HCT116 (cell line): Measurements from ENCODE around the gene MYLK.

Experiments used
- EZH2 ChIP-seq: fragments of 200-600 bp; sonication (generic); IDR thresholded peaks from 2 replicates; pipeline ENCODE4 v1.6.1; 2017; ENCODE audit warnings: antibody characterized with exemption, mixed run types
- JUND ChIP-seq: IDR thresholded peaks from 2 replicates; pipeline ENCODE4 v1.6.1; 2012
- POLR2A ChIP-seq: IDR thresholded peaks from 2 replicates; pipeline ENCODE4 v1.7.0; 2011; ENCODE audit warnings: borderline replicate concordance; ENCODE audit not compliant: insufficient read depth, insufficient read length; ENCODE audit errors: extremely low read depth
- POLR2AphosphoS5 ChIP-seq: IDR thresholded peaks from 2 replicates; pipeline ENCODE4 v1.6.1; 2011; ENCODE audit warnings: mild to moderate bottlenecking, low read depth, low read length, moderate library complexity
- REST ChIP-seq: IDR thresholded peaks from 2 replicates; pipeline ENCODE4 v1.6.1; 2012; ENCODE audit warnings: low read depth
- SP1 ChIP-seq: IDR thresholded peaks from 2 replicates; pipeline ENCODE4 v1.6.1; 2012; ENCODE audit warnings: low read depth
- SRF ChIP-seq: IDR thresholded peaks from 2 replicates; pipeline ENCODE4 v1.6.1; 2012; ENCODE audit warnings: low read depth
- TCF7L2 ChIP-seq: IDR thresholded peaks from 2 replicates; pipeline ENCODE4 v1.7.0; 2011; ENCODE audit warnings: borderline replicate concordance, inconsistent platforms; ENCODE audit not compliant: insufficient read depth, insufficient read length; ENCODE audit errors: extremely low read depth
- ZNF274 ChIP-seq: fragments of 200-500 bp; sonication (Bioruptor generic); IDR thresholded peaks from 2 replicates; pipeline ENCODE4 v1.6.1; 2014; ENCODE audit warnings: mild to moderate bottlenecking, low read depth, low read length, inconsistent platforms
- TF ChIP-seq, protein P1 (sequence below), 3 experiments: fragments of 200-600 bp in 1 of 3; sonication (generic) in 1 of 3; IDR thresholded peaks in 2 of 3; conservative IDR thresholded peaks in 1 of 3; 2 replicates each; pipeline ENCODE4 v1.5.1; 2012 to 2017; ENCODE audit warnings: low read depth in 2 of 3, low read length in 2 of 3, antibody characterized with exemption in 1 of 3, borderline replicate concordance in 1 of 3, control low read depth in 1 of 3, mild to moderate bottlenecking in 1 of 3, mixed read lengths in 1 of 3, mixed run types in 1 of 3, moderate library complexity in 1 of 3; ENCODE audit not compliant: insufficient read depth in 1 of 3
- TF ChIP-seq, protein P2 (sequence below): IDR thresholded peaks from 2 replicates; pipeline ENCODE4 v1.6.1; 2012

- TF ChIP-seq, protein P1, sequence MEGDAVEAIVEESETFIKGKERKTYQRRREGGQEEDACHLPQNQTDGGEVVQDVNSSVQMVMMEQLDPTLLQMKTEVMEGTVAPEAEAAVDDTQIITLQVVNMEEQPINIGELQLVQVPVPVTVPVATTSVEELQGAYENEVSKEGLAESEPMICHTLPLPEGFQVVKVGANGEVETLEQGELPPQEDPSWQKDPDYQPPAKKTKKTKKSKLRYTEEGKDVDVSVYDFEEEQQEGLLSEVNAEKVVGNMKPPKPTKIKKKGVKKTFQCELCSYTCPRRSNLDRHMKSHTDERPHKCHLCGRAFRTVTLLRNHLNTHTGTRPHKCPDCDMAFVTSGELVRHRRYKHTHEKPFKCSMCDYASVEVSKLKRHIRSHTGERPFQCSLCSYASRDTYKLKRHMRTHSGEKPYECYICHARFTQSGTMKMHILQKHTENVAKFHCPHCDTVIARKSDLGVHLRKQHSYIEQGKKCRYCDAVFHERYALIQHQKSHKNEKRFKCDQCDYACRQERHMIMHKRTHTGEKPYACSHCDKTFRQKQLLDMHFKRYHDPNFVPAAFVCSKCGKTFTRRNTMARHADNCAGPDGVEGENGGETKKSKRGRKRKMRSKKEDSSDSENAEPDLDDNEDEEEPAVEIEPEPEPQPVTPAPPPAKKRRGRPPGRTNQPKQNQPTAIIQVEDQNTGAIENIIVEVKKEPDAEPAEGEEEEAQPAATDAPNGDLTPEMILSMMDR (IDR thresholded peaks at IDR 0.05 in 2 of 3, conservative IDR thresholded peaks at IDR 0.05 in 1 of 3; ENCODE audit: borderline replicate concordance in 1 of 3, insufficient read depth in 1 of 3, low read depth in 2 of 3, low read length in 2 of 3) = no peak
- no peak for TF ChIP-seq POLR2AphosphoS5
- TF ChIP-seq, protein P2, sequence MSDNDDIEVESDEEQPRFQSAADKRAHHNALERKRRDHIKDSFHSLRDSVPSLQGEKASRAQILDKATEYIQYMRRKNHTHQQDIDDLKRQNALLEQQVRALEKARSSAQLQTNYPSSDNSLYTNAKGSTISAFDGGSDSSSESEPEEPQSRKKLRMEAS = no peak
- no peak for TF ChIP-seq POLR2A
- TF ChIP-seq SP1 = no peak
- TF ChIP-seq EZH2 = no peak
- no peak for TF ChIP-seq ZNF274
- no peak for TF ChIP-seq SRF
- TF ChIP-seq TCF7L2 = no peak
- TF ChIP-seq REST = no peak
- no peak for TF ChIP-seq JUND
These were observed 103.5 kb downstream of the MYLK start for GRCh38 chr3:123780656-123781055.
